HG03460 (cell line): ENCODE data around the gene SSX2IP.
"Not testable (repeated sequence)": the region's sequence is repeated elsewhere in the genome, so short reads cannot be mapped to it uniquely, and the experiment has no call there.

ENCODE experiments used
- ATAC-seq: cut with Tn5 transposase; IDR thresholded peaks from one replicate; pipeline ENCODE4 v1.9.1; 2021; ENCODE audit not compliant: unreplicated experiment

The SSX2IP gene

DNA sequence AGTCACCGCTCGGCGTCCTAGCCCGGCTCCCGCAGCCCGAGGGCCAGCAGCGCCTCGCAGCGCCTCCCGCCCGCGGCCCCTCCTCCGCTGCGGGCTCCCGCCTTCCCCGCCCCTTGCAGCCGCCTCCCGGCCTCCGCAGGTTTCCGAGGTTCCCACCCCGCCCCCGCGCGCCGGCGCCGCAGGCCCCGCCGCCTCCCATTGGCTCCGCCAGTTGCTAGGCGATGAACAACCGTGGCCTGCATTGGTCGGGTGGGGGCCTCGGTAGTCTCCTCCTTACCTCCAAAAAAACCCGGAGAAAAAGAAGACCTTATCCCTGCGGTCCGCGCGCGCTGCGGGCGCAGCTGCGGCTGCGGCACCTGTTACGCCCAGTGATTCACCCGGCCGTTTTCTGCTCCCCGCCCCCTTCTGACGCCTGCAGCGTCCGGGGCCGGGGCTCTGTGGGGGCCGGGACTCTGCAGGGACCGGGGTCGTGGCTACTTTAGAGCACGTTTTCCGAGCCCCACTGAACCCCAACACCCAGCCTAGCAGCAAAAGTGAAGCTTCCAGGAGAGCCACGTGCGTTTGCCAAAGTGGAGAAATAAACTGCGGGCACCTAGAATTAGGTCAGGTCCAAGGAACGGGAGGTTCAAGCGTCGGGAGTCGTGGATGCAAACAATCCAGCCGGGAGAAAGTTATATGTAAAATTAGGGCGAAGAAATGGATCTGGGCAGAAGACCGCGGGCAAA is at the start of gene SSX2IP:
Gene SSX2IP, minus strand, starts transcription at position 65 of the 725 bp plus-strand sequence. CDS start 19,242 bp downstream, outside the sequence.
- peak; percentile 91 for ATAC-seq

DNA sequence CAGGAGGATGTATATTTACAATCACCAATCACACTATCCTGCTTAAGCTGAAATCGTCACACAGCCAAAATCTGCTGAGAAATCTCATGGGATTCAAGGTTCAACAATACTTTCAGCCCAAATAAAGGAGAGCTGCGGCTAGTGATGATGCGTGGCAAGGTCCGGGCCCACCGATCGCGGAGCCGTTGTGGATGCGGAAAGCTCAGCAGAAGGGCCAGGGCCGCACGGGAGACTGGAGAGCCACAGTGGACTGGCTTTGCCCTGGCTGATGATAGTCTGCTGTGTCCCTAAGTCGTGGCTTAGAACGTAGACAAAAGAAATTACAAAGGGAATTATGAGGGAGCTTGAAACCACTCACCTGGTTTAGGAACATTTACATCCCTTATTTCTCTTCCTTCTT is 48.0 kb upstream of the SSX2IP start:
- no peak for ATAC-seq

DNA sequence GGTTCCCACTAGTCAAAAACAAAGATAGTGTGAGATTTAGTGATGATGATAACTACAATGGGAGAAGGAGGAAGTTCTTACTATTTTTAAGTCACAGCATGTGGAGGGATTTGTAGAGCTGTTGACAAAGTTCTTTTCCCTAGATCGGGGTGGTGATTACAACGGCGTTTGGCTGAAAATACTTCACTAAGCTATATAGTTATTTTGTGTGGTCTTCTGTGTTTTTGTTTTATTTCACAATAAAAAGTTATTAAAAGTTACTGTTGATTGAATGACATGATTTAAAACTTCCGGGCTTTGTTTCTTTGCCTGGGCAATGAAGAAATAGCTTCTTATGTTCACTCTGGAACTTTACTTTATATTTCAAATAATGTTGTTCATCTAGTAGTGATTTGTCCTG is 47.3 kb upstream of the SSX2IP start:
- no peak for ATAC-seq

DNA sequence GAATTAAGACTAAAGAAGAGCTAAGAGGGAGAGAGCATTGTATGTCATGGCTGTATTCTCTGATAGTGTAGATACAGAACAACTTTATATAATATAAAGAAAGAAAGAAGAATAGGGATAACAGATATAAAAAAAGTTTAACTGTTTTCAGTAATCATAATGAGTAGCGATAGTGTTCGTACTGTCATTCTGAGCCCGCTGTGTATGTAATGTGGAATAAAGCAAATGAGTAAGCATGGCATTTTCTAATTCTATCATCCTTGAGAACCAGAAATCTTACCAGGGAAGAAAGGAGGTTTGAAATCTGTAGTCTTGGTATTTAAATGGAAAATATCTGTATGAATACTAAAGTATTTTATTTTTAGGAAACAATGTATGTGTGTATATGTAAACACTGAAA is 46.7 kb upstream of the SSX2IP start:
- ATAC-seq = no peak

GRCh38 chr1:84736445-84736844 is 46.2 kb upstream of the SSX2IP start:
- ATAC-seq = no peak

GRCh38 chr1:84735483-84735882 is 45.2 kb upstream of the SSX2IP start:
- no peak for ATAC-seq

DNA sequence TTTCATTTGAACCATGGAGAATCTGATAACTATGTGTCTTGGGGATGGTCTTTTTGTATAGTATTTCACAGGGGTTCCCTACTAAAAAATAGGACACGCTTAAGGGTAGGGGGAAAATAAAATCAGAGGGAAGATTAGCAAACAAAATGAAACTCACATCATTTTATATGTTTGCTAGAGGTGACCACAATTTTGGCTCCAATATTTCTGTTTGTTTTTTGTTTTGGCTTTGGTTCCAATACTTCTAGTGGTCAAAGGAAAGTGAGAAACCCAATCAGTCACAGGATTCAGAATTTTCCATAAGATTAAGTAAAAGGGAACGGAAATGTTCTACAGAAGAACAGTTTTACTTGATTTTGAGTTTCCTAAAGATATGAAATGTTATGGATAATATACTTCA is 42.3 kb upstream of the SSX2IP start:
- ATAC-seq = no peak

- no peak for ATAC-seq
These were observed 41.3 kb upstream of the SSX2IP start for GRCh38 chr1:84731519-84731918.

DNA sequence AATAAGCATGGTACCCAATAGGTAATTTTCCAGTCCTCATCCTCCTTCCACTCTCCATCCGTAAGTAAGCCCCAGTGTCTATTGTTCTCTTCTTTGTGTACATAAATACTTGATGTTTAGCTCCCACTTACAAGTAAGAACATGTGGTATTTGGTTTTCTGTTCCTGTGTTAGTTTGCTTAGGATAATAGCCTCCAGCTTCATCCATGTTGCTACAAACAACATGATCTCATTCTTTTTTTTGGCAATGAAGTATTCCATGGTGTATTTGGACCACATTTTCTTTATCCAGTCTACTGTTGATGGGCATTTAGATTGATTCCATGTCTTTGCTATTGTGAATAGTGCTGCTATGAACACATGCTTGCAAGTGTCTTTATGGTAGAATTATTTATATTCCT is 37.5 kb upstream of the SSX2IP start:
- ATAC-seq = not testable (repeated sequence)

DNA sequence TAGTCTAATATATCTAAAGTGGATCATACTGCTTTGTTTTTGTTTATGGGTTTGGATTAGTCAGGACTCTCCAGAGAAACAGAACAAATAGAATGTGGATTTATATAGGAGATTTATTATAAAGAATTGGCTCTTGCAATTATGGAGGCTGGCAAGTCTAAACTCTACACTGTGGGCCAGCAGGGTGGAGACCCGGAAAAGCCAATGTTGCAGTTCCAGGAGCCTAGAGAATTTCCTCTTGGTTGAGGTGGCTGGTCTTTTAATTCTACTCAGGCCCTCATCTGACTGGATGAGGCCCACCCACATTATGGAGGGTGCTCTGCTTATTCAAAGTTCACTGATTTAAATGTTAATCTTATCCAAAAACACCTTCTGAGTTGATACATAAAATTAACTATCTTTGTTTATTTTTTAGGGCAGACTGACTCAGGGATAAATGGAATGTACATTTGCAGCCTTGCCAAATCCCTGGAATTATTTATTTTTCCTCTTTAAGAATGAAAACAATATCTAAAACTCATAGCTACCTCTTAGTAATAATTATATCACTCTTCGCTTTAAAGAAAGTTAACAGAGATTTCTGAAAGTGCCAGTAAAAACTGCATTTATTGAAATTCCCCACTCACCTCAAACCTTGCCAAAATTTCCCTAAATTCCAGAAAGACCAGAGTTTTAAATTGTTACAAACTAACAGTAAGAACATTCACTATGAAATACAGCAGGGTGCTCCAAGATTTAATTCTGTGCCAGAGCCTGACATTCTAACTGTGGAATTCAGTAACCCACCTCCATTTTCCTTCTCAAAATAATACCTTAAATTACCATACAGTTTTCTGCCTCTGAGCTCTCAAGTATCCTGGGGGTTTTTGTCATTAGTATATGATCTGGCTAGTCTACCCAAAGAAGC is 36.6 kb upstream of the SSX2IP start:
- no peak for ATAC-seq

DNA sequence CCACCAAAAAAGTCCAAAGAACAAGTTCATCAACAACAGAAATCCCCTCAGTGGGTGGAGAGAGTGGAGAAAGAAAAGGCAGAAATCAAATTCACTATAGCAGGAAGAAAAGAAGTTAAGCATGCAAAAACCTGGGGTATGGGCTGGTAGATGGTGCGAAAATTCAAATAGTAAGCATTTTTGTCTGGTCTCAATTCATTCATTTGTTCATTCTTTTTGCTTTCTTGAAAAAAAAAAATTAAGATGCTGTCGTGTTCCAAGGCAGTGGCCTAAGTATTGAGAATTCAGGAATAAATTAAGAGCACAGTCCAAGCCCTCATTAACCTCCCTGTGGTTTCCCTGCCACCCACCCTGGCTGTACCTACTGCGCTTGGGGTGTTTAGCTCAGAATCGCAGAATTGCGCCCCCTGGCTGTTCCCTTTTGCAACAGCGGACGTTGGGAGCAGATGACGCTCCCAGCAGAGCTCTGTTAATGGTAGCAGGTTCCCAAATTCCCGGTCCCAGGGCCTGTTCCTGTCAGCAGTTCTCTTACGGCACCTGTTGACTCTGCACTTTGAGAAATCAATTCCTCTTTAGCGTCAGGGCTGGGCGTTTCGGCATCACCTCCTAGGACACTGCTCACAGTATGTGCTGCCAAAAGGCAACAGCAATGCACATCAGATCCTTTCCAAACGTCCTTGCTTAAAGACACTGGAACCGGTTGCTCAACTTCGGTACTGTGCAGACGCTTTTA is 34.0 kb upstream of the SSX2IP start:
- ATAC-seq = no peak

- ATAC-seq = no peak
These were observed 32.5 kb upstream of the SSX2IP start for GRCh38 chr1:84722794-84723193.

GRCh38 chr1:84721872-84722271 is 31.6 kb upstream of the SSX2IP start:
- not testable (repeated sequence) for ATAC-seq

DNA sequence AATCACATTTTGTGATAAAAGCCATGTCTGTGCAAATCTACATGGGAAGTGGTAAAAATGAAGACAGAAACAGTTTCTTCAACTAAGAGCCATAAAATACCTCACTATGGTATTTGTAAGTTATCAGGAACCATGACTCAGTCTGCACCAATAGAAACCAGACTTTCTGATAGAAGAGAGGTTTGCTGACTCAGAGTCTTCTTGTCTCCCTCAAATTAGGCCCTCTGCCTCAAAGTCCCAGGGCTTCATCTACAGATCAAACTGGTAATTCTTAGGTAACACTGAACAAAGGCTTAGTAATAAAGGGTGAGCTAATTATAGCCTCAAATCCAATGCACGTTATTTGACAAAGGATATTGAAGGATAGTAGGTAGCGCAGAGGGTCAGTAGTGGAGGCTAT is 30.9 kb upstream of the SSX2IP start:
- ATAC-seq = no peak

- peak; percentile 72 for ATAC-seq
These were observed 30.0 kb upstream of the SSX2IP start for GRCh38 chr1:84720221-84720780.

- ATAC-seq = no peak
These were observed 29.4 kb upstream of the SSX2IP start for GRCh38 chr1:84719543-84720217.

DNA sequence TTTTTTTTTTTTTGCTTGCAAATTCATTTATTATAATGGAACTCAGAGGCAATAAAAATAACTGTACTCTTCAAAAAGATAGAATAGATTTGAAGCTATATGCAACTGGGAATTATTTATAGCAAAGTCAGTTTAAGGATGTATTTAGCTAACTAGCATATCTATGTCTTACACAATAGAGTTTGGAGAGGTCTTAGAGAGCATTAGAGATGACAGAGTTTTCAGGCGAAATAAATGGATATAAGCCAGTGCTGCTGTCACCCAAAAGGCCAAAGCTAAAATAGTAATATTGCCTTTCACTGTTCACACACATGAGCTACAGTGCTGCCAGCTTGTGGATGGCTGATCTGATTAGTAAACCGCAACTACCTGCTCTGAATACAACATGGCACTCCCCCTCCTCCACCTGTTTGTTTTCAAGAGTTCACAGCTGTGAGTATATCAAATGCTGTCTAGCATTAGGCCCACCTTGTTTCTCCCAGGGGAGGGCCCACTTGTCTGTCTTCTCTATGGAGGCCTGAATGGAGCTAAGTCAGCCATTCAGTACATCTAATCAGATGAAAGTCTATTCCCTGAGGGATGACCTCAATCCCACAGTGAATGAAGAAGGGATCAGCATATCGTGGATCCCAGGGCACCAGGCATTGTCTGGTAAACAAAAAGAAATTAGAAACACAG is 25.2 kb upstream of the SSX2IP start:
- ATAC-seq = no peak

DNA sequence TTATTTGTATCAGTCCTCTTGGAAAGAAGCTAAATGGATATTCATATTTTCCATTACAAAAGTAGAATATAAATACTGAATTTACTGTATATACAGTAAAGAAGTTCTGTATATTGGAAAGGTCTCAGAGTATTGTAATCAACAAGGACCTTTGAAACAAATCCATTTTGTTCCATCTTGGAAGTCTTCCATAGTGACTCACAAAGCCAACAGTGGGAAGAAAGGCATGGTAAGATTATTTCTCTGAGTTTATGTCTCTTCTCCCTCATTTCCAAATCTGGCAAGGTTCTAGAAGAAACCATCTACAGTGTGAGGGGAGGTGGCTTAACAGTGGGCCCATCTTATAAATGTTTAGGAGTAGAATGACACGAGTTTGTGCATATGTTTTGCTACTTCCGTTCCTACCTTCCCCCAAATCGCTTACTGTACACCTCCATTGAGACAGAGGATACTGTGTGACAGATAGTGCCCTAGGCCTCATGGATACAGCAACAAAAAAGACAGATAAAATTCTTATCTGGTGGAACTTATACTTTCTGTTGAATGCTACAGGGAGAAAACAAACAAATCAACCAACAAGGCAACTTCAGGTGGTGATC is 22.1 kb upstream of the SSX2IP start:
- ATAC-seq = no peak

DNA sequence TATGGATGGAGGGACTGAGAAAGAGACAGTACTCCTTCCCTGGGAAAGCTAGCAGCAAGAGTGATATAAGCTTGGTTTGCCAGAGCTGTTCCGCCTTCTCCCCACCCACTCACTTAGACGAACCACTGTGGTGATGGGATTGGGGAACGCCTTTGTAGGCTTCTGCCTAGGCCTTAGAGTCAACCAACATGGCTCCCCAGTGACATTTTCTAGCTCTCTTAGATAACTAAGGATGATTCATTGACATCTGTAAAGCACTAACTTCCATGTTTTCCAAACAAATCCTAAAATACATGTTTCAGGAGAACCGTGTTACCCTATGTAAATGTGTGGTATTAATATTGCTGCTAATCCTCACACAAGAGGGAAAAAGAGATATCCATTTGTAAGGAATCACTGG is 21.6 kb upstream of the SSX2IP start:
- ATAC-seq = no peak

DNA sequence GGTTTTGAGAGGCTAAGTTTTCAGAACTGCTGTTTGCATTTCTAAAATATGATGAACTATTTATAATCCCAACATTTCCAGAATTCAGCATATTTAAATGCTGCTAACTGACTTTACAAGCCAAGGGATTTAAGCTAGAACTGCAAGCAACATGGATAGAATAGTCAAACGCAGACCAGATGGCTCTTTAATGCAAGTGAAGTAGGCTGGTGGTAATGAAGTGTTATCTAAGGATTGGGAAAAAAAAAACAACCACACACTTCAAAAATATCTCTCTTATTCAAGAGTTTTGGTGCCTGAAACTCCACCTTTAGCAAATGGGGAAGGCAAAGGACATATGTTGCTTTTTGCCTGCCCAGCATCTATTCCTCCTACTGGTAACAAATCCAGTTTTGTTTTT is 20.9 kb upstream of the SSX2IP start:
- no peak for ATAC-seq
